Stimulated activated CD8-positive, alpha-beta memory T cell treated with anti-CD3 and anti-CD28 coated beads, Interleukin-15, amount 100 ng/mL, for 48 hours (primary cell): ENCODE data around the gene UBE2N.

Experiments
- DNase-seq, 2 donors: peaks; one replicate each; pipeline ENCODE4 v3.0.0-alpha.2; 2020; ENCODE audit warnings: low read depth in 2 of 2

Gene UBE2N

DNA sequence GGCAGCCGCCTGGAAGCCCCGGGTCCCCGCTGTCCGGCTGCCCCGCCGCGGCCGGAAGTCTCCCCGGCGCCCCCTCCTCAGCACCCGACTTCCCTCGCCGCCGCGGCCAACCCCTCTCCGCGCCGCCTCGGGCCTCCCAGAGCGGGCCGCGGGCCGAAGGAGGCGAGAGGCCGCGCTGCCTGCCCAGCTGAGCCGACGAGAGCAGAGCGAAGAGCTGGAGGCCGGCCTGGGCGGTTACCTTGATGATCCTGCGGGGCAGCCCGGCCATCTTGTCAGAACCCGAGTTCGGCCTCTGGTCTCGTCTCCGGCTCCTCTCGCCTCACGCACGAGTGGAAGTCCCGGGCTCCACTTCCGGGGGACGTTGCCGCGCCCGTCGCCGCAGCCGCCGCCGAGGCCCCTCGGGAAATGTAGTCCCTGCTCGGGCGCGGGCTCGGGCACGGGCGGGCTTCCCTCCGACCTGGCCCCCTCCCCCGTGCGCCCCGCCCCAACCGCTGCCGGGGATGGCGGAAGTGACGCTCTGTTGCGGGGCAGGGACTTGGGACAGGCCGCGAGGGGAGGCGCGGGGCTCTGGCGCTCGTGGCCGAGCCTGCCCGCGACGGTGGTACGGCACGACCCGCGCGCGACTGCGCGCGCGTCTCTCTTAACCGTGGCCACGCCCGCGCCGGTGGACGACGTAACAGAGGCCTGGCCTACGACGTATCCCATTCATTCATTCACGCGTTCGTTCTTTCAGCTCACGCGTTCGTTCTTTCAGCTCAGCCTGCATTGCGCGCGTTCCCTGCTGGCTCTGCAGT, at the start of gene UBE2N:
Gene UBE2N, minus strand, starts transcription at position 331 of the 794 bp plus-strand sequence. Its CDS starts 63 bp downstream, at position 268.
- DNase-seq, result peak; percentile 96 to 97

GRCh38 chr12:93484315-93484981, 42.7 kb upstream of the UBE2N start:
- no peak for DNase-seq

DNA sequence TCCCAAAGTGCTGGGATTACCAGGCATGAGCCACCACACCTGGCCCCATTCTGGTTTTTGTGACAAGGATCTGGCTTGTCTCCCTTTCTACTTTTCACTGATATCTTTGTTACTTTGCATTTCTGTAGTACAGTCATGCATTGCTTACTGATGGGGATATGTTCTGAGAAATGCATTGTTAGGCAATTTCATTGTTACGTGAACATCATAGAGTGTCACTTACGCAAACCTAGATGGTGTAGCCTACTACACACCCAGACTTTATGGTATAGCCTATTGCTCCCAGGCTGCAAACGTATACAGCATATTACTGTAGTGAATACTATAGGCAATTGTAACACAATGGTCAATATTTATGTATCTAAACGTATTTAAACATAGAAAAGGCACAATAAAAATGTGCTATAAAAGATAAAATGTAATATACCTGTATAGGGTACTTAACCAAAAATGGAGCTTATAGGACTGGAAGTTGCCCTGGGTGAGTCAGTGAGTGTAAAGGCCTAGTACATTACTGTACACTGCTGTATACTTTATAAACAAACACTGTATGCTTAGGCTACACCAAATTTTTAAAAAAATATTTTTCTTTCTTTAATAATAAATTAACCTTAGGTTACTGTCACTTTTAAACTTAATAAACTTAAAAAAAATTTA, 41.5 kb upstream of the UBE2N start:
- DNase-seq, result no peak

DNA sequence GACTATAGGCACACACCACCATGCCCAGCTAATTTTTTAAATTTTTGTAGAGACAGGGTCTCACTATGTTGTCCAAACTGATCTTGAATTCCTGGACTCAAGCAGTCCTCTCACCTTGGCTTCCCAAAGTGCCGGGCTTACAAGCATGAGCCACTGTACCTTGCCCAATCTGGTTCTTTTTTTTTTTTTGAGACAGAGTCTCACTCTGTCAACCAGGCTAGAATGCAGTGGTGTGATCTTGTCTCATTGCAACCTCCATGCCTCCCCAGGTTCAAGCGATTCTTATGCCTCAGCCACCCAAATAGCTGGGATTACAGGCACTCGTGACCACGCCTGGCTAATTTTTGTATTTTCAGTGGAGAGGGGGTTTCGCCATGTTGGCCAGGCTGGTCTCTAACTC, 41.0 kb upstream of the UBE2N start:
- DNase-seq, result no peak

DNA sequence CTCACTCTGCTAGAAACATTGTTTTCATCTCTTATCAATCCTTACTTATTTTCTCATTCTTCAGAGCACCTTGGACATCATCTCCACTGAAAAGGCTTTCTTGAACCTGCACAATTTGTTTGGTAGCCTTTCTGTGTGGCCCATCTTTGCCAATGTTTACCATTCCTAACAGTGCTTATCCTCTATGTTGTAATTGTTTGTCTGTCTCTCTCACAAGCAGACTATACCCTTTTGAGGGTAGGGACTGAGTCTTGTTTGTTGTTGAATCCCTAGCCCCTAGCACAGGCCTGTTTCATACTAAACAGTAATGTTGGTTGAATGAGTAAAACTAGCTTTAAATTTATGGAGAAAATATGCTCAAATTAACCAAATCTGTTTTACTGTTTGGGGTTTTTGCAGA, 34.8 kb upstream of the UBE2N start:
- no peak for DNase-seq

GRCh38 chr12:93469386-93469785, 27.6 kb upstream of the UBE2N start:
- no peak for DNase-seq

GRCh38 chr12:93468008-93468371, 26.2 kb upstream of the UBE2N start:
- no peak for DNase-seq

GRCh38 chr12:93467351-93468007, 25.7 kb upstream of the UBE2N start, which contains the start of gene MRPL42:
Gene MRPL42 (plus strand): TSS chr12:93467514. CDS start chr12:93469286, 1,772 bp downstream.
- DNase-seq, result peak; percentile 84 to 87

DNA sequence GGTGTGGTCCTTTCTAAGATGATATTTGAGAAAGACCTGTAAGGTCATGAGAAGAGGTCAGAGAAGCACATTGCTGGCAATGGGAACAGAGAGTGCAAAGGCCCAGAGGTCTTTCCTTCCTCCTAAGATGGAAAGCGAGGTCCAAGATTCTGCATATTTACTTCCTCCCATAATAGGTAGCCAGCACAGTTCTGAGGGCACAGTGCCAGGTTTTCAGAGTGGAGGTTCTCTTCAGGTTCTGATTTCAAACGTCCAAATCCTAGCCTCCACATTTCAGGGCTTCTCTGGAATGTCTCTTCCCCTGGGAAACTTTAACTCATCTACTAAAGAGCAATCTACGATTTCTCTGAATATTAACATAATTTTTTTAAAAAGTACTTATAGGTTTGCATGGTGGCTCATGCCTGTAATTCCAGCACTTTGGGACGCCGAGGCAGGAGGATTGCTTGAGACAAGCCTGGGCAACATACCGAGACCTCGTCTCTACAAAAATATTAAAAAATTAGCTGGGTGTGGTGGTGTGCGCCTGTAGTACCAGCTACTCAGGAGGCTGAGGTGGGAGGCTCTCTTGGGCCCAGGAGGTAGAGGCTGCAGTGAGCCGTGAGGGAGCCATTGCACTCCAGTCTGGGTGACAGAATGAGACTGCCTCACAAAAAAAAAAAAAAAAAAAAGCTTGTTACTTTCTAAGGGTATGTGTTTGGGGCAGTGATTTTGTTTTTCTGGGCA, 25.0 kb upstream of the UBE2N start:
- DNase-seq, result no peak

DNA sequence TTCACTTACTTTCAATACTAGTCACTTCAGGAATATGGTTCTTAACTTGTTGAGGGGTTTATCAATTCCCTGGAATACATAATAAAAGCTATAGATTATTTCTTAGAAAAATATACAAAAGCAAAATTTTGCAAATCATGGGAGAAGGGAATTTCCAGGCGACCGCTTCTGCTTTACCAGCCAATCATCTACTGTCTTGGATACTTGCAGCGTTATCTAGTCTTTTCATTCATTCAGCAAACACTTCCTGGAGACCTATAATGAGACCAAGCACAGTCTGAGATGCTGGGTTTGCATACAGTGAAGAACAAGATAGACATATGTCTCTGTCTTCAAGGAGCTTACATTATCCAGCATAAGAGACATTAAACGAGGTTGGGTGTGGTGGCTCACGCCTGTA, 24.1 kb upstream of the UBE2N start:
- no peak for DNase-seq

GRCh38 chr12:93461503-93461902, 19.8 kb upstream of the UBE2N start:
- no peak for DNase-seq

GRCh38 chr12:93460902-93461301, 19.2 kb upstream of the UBE2N start:
- no peak for DNase-seq

DNA sequence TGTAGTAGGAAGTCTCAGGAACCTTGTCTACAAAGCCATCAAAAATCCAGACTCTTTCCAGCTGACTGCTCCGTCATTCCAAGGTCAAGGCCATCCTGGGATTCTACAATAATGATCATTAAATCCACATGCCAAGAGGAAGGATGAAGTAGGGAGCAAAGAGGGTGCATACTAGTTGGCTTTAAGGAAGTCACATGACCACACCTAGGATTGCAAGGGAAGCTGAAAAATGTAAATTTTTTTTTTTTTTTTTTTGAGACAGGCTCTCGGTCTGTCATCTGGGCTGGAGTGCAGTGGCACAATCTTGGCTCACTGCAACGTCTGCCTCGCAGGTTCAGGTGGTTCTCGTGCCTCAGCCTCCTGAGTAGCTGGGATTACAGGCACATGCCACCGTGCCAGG, 18.3 kb upstream of the UBE2N start:
- DNase-seq, result no peak

DNA sequence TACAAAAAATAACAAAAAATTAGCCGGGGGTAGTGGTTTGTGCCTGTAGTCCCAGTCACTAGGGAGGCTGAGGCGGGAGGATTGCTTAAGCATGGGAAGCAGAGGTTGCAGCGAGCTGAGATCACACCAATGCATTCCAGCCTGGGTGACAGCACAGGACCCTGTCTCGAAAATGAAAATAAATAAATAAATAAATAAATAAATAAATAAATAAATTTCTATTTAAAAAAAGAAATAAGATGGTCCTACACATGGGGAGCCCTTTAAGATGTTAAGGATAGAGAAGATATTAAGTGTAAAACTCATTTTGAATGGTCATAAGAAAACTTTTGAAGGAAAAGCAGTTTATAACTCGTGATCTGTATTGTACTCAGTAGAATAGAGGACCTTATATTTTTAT, 17.4 kb upstream of the UBE2N start:
- no peak for DNase-seq

- DNase-seq, result no peak
Measured at GRCh38 chr12:93456077-93456476, 14.3 kb upstream of the UBE2N start.

DNA sequence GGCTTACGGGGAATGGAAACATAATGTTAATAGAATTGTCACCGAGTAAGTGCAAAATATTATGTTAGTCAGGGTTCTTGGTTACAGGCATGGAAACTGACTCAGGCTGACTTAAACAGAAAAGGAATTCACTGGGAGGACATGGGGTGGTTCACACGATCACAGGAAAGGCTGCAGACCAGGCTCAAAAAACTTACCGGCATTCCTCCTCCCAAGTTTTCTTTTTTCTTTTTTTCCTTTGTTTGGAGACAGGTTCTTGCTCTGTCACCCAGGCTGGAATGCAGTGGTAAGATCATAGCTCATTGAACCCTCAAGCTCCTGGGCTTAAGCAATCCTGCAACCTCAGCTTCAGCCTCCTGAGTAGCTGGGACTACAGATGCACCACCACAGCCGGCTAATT, 11.9 kb upstream of the UBE2N start:
- DNase-seq, result no peak

- no peak for DNase-seq
Measured at GRCh38 chr12:93451423-93452158, 9.8 kb upstream of the UBE2N start.

DNA sequence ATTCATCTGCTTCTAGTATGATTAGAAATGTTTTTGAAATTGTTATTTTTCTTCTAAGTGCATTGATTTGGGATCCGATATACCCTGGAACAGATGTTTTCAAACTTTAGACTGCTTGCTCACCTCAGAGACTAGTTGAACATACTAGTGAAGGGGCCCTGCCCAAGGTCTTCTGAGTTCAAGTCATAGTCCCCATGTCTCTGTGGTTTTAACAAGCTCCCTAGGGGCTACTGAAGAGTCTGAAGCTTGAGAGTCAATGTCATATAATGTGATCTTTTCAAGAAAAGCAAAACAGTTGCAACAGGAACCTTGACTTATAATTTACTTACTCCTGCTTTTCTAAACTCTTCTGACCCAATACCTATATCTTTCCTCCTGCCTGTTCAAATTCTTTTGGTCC, 7.5 kb upstream of the UBE2N start:
- no peak for DNase-seq

DNA sequence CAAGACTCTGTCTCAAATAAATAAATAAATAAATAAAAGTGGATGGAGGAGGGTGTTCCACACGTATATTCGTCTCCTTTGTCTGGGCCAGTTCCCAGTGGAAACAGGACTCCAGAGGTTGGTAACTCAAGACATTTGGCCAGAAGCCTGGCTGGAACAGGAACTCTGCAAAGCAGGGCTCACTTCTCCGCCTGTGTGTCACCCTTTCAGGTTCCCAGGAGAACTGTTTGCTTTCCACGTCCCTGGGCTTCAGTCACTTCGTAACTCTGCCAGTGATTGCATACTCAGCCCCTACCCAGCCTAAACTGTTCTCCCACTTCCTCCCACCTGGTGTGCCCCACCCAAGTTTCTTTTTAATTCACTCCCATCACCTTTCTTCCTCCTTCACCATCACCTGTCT, 7.0 kb upstream of the UBE2N start:
- no peak for DNase-seq

- DNase-seq, result no peak
Measured at GRCh38 chr12:93447555-93448290, 6.0 kb upstream of the UBE2N start.
